ENCODE results near the gene TGFB1I1. TPM values are rescaled to one million over a fixed set of nuclear protein-coding genes. Genes with fewer than 3 reads are reported as not detected.

TGFB1I1 gene
- total and polyA plus RNA-seq, 2 of the 13 experiments (the other 11 are each of a cell fraction or from before 2014, with no cell fraction given): 0.80 to 2.9 TPM

DNA sequence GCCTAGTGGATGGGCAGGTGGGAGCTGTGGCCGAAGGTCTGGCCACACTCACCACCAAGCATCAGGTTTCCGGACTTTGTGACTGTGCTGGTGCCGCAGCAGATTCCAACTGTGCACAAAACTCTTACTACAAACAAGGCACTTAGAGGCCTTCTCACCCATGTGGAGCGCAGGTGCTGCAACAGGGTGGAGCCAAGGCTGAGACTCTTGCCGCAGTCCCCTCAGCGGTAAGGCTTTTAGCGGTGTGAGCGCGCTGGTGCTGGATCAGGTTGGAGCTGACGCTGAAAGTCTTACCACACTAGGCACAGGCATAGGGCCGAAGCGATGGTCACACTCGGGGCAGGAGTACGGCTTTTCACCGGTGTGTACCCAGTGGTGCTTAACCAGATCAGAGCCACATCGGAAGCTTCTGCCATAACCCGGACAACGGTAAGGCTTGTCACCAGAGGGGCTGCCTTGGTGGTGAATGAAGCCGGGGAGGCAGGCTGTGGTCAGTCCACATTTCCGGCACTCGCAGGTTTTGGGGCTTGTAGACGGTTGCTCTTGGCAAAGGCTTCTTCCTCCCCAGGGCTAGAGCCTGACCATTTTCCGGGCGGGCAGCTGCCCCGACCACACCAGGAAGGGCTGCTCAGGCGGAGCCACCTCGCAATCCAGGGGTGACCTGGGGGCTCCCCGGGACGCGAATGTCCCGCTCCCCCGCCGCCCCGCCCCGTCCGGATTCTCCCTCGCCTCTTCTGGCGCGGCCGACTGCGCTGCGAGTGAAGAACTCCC is 13.7 kb upstream of the TGFB1I1 start (continued):
- peak; percentile 54; the same call in 1 of the 2 replicates for TF ChIP-seq ZNF891 (CRISPR knock-in tag; IDR thresholded peaks at IDR 0.05)
- no peak for TF ChIP-seq NFIB (CRISPR knock-in tag; IDR thresholded peaks at IDR 0.05; ENCODE audit: borderline replicate concordance)
- TF ChIP-seq ZBTB42 (CRISPR knock-in tag; IDR thresholded peaks at IDR 0.05): no peak
- TF ChIP-seq ZNF614 (CRISPR knock-in tag; IDR thresholded peaks at IDR 0.05; ENCODE audit: borderline replicate concordance): peak; percentile 97
- TF ChIP-seq, protein P1, sequence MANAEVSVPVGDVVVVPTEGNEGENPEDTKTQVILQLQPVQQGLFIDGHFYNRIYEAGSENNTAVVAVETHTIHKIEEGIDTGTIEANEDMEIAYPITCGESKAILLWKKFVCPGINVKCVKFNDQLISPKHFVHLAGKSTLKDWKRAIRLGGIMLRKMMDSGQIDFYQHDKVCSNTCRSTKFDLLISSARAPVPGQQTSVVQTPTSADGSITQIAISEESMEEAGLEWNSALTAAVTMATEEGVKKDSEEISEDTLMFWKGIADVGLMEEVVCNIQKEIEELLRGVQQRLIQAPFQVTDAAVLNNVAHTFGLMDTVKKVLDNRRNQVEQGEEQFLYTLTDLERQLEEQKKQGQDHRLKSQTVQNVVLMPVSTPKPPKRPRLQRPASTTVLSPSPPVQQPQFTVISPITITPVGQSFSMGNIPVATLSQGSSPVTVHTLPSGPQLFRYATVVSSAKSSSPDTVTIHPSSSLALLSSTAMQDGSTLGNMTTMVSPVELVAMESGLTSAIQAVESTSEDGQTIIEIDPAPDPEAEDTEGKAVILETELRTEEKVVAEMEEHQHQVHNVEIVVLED (CRISPR knock-in tag; IDR thresholded peaks at IDR 0.05; ENCODE audit: borderline replicate concordance): peak; percentile 76; the same call in 1 of the 2 replicates
- peak; percentile 39; the same call in 1 of the 2 replicates for TF ChIP-seq CREB1 (IDR thresholded peaks at IDR 0.05)
- no peak for TF ChIP-seq CREB1 (CRISPR knock-in tag; IDR thresholded peaks at IDR 0.05)
- peak; percentile 95 for TF ChIP-seq KDM5B (CRISPR knock-in tag; IDR thresholded peaks at IDR 0.05; ENCODE audit: borderline replicate concordance)
- TF ChIP-seq, protein P2, sequence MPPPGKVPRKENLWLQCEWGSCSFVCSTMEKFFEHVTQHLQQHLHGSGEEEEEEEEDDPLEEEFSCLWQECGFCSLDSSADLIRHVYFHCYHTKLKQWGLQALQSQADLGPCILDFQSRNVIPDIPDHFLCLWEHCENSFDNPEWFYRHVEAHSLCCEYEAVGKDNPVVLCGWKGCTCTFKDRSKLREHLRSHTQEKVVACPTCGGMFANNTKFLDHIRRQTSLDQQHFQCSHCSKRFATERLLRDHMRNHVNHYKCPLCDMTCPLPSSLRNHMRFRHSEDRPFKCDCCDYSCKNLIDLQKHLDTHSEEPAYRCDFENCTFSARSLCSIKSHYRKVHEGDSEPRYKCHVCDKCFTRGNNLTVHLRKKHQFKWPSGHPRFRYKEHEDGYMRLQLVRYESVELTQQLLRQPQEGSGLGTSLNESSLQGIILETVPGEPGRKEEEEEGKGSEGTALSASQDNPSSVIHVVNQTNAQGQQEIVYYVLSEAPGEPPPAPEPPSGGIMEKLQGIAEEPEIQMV (CRISPR knock-in tag; IDR thresholded peaks at IDR 0.05; ENCODE audit: low read depth): peak; percentile 96
- TF ChIP-seq RBAK (CRISPR knock-in tag; IDR thresholded peaks at IDR 0.05): peak; percentile 84; the same call in 1 of the 2 replicates
- TF ChIP-seq ZNF557 (CRISPR knock-in tag; IDR thresholded peaks at IDR 0.05): peak; percentile 96
- TF ChIP-seq WIZ (CRISPR knock-in tag; IDR thresholded peaks at IDR 0.05): peak; percentile 95
- TF ChIP-seq FOSL2 (CRISPR knock-in tag; IDR thresholded peaks at IDR 0.05): peak; percentile 69
- TF ChIP-seq, protein P3, sequence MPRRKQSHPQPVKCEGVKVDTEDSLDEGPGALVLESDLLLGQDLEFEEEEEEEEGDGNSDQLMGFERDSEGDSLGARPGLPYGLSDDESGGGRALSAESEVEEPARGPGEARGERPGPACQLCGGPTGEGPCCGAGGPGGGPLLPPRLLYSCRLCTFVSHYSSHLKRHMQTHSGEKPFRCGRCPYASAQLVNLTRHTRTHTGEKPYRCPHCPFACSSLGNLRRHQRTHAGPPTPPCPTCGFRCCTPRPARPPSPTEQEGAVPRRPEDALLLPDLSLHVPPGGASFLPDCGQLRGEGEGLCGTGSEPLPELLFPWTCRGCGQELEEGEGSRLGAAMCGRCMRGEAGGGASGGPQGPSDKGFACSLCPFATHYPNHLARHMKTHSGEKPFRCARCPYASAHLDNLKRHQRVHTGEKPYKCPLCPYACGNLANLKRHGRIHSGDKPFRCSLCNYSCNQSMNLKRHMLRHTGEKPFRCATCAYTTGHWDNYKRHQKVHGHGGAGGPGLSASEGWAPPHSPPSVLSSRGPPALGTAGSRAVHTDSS (CRISPR knock-in tag; conservative IDR thresholded peaks at IDR 0.05): no peak
- TF ChIP-seq TBL1XR1 (IDR thresholded peaks at IDR 0.05; ENCODE audit: borderline replicate concordance, low read length, partially characterized antibody): peak; percentile 82
- TF ChIP-seq, protein P4, sequence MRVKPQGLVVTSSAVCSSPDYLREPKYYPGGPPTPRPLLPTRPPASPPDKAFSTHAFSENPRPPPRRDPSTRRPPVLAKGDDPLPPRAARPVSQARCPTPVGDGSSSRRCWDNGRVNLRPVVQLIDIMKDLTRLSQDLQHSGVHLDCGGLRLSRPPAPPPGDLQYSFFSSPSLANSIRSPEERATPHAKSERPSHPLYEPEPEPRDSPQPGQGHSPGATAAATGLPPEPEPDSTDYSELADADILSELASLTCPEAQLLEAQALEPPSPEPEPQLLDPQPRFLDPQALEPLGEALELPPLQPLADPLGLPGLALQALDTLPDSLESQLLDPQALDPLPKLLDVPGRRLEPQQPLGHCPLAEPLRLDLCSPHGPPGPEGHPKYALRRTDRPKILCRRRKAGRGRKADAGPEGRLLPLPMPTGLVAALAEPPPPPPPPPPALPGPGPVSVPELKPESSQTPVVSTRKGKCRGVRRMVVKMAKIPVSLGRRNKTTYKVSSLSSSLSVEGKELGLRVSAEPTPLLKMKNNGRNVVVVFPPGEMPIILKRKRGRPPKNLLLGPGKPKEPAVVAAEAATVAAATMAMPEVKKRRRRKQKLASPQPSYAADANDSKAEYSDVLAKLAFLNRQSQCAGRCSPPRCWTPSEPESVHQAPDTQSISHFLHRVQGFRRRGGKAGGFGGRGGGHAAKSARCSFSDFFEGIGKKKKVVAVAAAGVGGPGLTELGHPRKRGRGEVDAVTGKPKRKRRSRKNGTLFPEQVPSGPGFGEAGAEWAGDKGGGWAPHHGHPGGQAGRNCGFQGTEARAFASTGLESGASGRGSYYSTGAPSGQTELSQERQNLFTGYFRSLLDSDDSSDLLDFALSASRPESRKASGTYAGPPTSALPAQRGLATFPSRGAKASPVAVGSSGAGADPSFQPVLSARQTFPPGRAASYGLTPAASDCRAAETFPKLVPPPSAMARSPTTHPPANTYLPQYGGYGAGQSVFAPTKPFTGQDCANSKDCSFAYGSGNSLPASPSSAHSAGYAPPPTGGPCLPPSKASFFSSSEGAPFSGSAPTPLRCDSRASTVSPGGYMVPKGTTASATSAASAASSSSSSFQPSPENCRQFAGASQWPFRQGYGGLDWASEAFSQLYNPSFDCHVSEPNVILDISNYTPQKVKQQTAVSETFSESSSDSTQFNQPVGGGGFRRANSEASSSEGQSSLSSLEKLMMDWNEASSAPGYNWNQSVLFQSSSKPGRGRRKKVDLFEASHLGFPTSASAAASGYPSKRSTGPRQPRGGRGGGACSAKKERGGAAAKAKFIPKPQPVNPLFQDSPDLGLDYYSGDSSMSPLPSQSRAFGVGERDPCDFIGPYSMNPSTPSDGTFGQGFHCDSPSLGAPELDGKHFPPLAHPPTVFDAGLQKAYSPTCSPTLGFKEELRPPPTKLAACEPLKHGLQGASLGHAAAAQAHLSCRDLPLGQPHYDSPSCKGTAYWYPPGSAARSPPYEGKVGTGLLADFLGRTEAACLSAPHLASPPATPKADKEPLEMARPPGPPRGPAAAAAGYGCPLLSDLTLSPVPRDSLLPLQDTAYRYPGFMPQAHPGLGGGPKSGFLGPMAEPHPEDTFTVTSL (CRISPR knock-in tag; IDR thresholded peaks at IDR 0.05; ENCODE audit: borderline replicate concordance): peak; percentile 58; the same call in 1 of the 2 replicates
- TF ChIP-seq ZNF468 (CRISPR knock-in tag; IDR thresholded peaks at IDR 0.05): 0 out of 2 replicates have a peak, but pooled peaks have one; percentile 28
- TF ChIP-seq ZFP1 (CRISPR knock-in tag; IDR thresholded peaks at IDR 0.05): peak; percentile 88
